Measurements from ENCODE around the gene TPP1.

The TPP1 gene

GRCh38 chr11:6619004-6619745 lies at the start of gene TPP1:
Gene TPP1, minus strand, starts transcription at chr11:6619422. Its CDS starts 22 bp downstream, at chr11:6619400.
- in situ Hi-C loops (cut with MboI; ENCODE audit: low sequenced_read_pairs) = no loop called here

- in situ Hi-C loops (cut with MboI; ENCODE audit: low sequenced_read_pairs) = no loop called here
These were observed 48.6 kb upstream of the TPP1 start for GRCh38 chr11:6667733-6668374.

DNA sequence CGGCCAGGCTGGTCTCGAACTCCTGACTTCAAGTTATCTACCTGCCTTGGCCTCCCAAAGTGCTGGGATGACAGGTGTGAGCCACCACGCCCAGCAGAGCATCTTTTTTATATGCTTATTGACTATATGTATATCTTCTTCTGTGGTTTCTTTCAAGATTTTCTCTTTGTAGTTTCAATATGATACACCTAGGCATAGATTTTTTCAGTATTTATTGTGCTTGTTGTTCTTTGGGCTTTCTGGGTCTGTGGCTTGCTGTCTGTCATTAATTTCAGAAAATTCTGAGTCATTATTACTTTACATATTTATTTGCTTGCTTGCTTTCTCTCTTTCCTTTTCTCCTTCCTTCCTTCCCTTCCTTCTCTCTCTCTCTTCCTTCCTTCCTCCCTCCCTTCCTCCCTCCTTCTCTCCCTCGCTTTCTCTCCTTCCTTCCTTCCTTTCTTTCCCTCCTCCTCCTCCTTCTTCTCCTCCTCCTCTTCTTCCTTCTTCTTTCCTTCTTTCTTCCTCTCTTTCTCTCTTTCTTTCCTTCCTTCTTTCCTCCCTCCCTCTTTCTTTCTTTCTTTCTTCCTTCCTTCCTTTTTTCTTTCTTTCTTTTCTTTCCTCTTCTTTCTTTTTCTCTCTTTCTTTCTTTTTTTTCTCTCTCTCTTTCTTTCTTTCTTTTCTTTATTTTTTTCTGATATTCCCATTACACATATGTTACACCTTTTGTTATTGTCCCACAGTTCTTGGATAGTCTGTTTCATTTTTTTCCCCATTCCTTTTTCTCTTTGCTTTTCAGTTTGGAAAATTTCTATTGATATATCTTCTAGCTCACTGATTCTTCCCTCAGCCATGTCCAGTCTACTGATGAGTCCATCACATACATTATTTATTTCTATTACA lies 47.3 kb upstream of the TPP1 start:
- in situ Hi-C loops (cut with MboI; ENCODE audit: low sequenced_read_pairs) = no loop called here

DNA sequence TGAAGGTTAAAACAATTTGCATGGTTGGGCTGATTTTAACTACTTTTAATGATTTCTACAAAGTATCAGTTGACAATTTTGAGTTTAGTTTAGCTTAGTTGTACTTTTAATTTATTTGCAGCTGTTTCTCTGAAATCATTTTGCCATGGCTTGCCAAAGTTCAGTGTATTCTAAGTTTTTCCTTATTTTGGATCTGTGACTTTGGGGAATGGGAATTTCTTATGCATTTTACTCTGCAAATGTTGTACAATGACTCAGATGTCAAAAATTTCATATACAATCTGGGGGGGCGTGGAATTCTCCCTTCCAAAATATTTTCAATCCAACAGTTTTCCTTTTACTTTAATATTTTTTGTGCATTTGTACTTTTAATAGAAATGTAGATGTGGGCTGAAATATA lies 45.3 kb upstream of the TPP1 start:
- in situ Hi-C loops (cut with MboI; ENCODE audit: low sequenced_read_pairs) = no loop called here

DNA sequence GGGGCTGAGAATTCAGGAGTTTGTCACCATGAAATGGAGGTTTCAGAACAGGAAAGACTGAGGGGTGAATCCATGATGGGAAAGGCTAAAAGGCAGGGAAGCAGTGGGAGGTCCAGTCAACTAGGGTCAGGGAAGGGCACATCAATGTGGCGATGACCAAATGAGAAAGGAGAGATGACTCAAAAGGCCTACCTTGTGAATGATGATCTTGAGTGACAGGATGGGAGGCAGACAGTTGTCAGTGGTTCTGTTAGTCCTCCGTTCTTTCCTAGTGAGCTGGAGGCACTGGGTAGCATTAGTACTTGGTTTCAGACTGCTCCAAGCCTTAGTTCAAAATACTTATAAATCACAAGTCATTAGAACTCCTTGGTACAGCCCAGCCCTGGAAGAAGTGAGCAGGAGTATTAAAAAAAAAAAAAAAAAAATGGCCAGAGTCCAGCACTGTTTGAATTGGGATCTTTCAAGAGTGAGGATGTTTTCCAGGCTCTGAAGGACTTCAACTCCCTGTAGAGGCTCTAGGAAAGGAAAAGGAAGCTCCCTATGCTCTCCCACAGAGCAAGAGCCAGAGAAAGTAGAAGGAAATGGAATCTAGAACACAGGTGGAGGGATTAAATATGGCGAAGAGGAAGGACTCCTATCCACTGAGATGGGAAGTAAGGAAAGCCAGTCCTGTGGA lies 44.7 kb upstream of the TPP1 start:
- in situ Hi-C loops (cut with MboI; ENCODE audit: low sequenced_read_pairs) = no loop called here

DNA sequence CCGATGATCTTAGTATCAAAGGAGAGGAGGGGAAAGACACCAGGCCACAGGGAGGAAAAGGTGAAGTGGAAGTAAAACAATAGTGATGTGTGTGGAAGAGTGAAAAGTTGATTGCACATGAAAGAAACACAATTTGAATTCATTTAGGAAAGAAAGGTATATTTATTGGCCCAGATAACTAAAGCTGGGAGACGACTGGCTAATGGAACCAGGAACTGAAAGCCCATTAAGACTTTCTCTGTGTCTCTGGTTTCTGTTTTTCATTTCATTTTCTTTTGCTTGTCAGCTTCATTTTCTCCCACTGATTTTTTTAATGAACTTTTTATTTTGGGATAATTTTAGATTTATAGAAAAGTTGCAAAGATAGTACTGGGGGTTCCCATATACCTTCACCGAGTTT lies 41.5 kb upstream of the TPP1 start:
- in situ Hi-C loops (cut with MboI; ENCODE audit: low sequenced_read_pairs) = no loop called here

DNA sequence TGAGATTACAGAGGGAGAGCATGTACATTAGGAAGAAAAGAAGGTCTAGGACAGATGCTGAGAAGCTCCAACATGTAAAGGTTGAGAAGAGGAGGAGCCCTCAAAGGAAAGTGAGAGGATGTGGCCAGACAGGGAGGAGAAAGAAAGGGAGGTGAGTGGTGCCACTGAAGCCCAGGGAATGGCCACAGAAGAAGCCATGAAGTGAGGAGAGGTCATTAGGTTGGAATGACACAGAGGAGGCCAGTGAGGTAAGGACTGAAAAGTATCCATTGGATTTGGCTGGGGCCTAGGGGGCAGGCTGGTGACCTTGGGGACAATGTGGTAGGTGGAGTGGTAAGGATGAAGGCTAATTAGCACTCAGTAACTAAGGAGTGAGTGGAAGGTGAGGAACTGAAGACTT lies 39.4 kb upstream of the TPP1 start:
- in situ Hi-C loops (cut with MboI; ENCODE audit: low sequenced_read_pairs) = no loop called here

DNA sequence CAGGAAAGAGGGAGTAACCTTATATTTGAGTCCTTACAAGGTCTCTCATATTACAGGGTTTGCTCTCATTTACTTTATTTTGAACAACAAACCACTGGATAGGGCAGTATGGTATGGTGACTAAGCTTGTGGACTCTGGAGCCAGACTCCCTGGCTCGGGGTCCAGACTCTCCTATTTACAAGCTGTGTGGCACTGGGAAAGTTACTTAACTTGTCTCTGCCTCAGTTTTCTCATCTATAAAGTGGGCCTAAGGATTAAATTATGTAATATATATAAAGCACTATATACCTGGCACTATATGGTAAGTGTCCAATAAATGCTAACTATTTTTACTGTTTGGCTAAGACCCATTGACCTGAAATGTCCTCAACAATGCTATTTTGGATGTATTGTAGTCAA lies 38.1 kb upstream of the TPP1 start:
- in situ Hi-C loops (cut with MboI; ENCODE audit: low sequenced_read_pairs) = no loop called here

GRCh38 chr11:6656936-6657335 lies 37.7 kb upstream of the TPP1 start:
- in situ Hi-C loops (cut with MboI; ENCODE audit: low sequenced_read_pairs) = no loop called here

- in situ Hi-C loops (cut with MboI; ENCODE audit: low sequenced_read_pairs) = no loop called here
These were observed 37.3 kb upstream of the TPP1 start for GRCh38 chr11:6656584-6656915.

GRCh38 chr11:6655790-6656583 lies 36.8 kb upstream of the TPP1 start, which contains the start of gene DCHS1:
Gene DCHS1, minus strand, starts transcription at chr11:6655809. Its CDS starts 14,196 bp downstream, at chr11:6641613.
- in situ Hi-C loops (cut with MboI; ENCODE audit: low sequenced_read_pairs) = no loop called here

DNA sequence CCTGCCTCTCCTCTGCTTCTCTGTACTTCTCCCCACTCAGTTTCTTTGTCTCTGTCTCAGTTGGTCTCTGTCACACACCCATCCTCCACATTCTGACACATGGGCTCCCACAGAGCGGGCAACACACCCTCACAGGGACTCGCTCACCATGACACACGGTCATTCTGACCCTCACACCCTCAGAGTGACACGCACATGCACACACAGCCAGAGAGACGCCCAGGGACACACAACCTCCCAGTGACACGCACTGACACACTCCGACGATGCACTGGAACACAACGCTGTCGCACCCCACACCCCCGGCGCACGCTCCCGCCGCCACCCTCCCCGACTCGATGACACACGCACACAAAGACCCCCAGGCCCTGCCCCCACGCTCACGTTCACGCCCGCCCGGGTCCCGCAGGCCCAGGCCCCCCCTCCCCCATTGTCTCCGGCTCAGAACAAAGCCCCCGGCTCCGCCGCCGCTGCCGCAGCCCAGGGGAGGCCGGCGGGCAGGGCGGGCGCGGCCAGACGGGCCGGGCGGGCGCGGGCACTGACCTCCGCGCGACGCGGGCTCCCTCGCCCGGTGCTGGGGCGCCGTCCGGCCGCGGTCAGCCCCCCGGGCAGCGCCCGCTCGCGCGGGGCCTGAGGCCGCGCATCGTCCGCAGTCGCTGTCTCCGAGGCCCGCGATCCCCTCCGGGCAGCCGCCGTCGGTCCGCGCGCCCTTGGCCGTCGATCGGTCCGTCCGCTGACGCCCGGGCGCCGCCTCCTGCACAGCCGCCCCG lies 36.0 kb upstream of the TPP1 start:
- in situ Hi-C loops (cut with MboI; ENCODE audit: low sequenced_read_pairs) = no loop called here

GRCh38 chr11:6654281-6655019 lies 35.2 kb upstream of the TPP1 start:
- in situ Hi-C loops (cut with MboI; ENCODE audit: low sequenced_read_pairs) = no loop called here

DNA sequence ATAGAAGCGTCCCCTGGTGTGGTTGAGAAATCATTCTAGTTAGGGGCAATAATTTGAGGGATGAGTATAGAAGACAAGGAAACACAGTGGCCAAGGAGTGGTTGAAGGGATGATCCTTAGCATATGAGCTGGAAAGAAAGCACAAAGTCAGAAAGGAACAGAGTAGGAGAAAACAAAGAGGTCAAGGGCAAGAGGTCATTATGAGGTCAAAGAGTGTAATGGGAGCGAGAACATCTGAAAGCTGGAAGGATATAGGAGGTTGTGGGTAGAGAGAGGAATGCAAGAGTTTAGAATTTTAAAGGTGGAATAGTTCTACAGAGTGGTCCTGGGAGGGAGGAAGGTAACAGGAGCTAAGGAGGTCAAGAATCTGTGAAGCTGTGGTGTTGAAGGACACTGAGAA lies 34.4 kb upstream of the TPP1 start:
- in situ Hi-C loops (cut with MboI; ENCODE audit: low sequenced_read_pairs) = no loop called here

DNA sequence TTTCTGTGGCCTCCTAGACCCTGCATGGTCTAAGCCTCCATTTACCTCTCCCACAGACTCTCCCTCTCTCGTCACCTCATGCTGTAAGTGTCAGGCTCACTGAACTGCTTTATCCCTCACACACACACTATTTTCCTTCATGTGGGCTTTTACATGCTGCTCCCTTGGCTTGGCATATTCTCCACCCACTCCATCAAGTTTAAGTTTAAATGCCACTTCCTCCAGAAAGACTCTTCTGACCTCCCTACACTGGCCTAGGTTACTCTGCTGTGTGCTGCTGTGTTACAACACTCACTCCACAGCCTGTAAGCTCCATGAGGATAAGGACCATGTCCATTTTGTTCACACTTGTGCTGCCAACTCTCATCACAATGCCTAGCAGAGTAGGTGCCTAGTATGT lies 33.9 kb upstream of the TPP1 start:
- in situ Hi-C loops (cut with MboI; ENCODE audit: low sequenced_read_pairs) = no loop called here

DNA sequence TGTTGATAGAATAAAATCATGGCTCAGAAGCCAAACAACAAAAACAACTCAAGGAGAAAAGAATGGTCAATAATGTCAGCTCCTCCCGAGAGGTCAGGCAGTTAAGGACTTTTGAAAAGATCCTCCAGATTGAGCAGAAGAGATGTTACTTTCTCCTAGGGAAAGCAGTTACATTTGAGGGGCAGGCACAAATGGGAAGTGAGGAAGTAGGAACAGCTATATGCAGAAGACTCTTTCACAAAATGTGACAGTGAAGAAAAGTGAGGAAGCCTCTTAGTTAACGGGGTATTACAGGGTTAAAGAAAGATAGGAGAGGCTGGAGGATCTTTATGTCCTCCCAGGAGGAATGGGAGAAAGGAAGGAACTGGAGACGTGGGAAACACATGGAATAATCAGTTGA lies 33.0 kb upstream of the TPP1 start:
- in situ Hi-C loops (cut with MboI; ENCODE audit: low sequenced_read_pairs) = no loop called here

DNA sequence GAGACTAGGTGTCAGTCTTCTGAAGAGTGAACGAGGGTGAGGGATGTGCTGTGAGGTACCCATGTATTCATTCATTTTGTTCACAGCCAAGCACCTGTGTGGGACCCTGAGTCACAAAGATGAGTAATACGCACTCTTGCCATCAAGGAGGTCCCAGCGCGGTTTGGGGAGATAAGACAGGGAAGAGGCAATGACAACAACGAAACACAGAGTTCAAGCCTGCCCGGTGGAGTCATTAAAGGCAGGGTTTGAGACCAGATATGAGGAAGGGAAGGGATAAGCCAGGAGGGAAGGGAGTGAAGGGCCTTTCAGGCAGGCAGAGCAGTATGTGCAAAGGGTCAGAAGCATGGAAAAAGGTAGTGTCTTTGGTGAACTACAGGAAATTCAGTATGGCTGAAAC lies 31.8 kb upstream of the TPP1 start:
- in situ Hi-C loops (cut with MboI; ENCODE audit: low sequenced_read_pairs) = no loop called here

GRCh38 chr11:6650104-6650503 lies 30.9 kb upstream of the TPP1 start:
- in situ Hi-C loops (cut with MboI; ENCODE audit: low sequenced_read_pairs) = no loop called here

DNA sequence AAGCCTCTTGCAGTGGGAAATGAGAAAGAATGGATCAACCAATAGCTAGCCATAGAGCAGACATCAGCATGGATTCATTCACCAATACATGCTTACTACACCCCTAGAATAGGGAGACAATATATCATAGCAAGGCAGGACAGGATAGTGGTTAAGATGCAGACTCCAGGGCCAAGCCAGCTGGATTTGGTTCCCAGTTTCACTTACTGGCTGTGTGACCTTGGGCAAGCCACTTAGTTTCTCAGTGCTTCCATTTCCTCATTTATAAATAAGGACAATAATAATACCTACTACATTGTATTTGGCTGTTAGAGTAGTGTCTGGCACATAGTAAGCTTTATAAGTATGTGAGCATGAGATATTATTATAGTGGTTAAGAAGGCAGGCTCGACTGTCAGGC lies 29.3 kb upstream of the TPP1 start:
- in situ Hi-C loops (cut with MboI; ENCODE audit: low sequenced_read_pairs) = no loop called here
